D721Med (cell line): ENCODE results near the gene DOCK3.
A peak's percentile ranks its signal among the peaks of the same experiment; 100 is the strongest.
"Not testable (repeated sequence)": the region's sequence is repeated elsewhere in the genome, so short reads cannot be mapped to it uniquely, and the experiment has no call there.

ENCODE experiments used
- DNase-seq: peaks from one replicate; pipeline ENCODE4 v3.0.0; 2011; ENCODE audit warnings: low spot score; ENCODE audit not compliant: insufficient read length
- FAIRE-seq: peaks from 2 replicates; lab custom pipeline; 2011; peaks lifted over from hg19 to GRCh38; lab: Jason Lieb, UNC
- CTCF ChIP-seq: IDR thresholded peaks from 2 replicates; pipeline ENCODE4 v1.5.1; 2012; ENCODE audit warnings: mild to moderate bottlenecking, control low read depth; ENCODE audit not compliant: insufficient read depth; ENCODE audit errors: missing control alignments

DOCK3 gene

DNA sequence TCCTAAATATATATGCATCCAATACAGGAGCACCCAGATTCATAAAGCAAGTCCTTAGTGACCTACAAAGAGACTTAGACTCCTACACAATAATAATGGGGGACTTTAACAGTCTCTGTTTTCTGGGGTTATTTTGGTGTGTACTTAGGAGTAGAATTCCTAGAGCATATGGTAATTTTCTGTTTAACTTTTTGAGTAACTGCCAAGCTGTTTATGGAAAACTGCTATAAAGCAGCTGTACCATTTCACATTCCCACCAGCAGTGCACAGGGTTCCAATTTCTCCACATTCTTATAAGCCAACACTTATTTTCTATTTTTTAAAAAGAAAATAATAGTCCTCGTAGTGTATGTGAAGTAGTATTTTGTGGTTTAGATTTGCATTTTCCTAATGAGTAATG, 68.9 kb downstream of the DOCK3 start:
- FAIRE-seq (no peak), DNase-seq (no peak)
- no peak for TF ChIP-seq CTCF

DNA sequence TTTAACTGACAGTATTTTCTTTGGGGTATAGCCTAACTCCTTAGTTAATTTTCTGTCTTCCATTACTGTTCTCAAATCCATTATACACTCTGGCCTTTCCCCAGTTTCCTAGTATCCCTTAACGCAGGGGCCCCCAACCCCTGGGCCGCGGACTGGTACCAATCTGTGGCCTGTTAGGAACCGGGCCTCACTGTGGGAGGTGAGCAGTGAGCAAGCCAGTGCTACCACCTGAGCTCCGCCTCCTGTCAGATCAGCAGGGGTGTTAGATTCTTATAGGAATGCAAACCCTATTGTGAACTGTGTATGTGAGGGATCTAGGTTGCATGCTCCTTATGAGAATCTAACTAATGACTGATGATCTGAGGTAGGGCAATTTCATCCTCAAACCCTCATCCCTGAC, 75.1 kb downstream of the DOCK3 start:
- no peak for TF ChIP-seq CTCF
- FAIRE-seq = no peak
- no peak for DNase-seq

DNA sequence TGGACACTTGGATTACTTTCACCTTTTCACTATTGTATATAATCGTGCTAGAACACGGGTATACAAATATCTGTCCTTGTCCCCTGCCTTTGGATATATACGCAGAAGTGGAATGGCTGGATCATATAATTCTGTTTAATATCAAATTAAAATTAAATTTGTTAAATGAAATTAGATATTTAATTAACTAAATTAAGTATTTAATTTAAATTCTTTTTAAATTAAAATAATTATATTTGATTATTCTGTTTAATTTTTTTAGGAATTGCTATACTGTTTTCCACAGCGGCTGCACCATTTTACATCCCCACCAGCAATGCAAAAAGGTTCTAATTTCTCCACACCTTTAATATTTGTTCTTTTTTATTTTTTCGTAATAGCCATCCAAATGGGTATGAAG, 84.3 kb downstream of the DOCK3 start:
- DNase-seq (no peak), FAIRE-seq (no peak)
- no peak for TF ChIP-seq CTCF

DNA sequence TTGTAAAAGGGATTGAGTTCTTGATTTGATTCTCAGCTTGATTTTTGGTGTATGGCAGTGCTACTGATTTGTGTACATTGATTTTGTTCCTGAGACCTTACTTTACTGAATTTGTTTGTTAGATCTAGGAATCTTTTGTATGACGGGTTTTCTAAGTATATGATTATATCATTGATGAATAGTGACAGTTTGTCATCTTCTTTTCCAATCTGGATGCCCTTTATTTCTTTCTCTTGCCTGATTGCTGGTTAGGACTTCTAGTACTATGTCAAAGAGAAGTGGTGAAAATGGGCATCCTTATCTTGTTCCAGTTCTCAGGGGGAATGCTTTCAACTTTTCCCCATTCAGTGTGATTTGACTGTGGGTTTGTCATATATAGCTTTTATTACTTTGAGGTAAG, 103.0 kb downstream of the DOCK3 start:
- no peak for DNase-seq
- TF ChIP-seq CTCF = no peak
- FAIRE-seq = peak; percentile 70

DNA sequence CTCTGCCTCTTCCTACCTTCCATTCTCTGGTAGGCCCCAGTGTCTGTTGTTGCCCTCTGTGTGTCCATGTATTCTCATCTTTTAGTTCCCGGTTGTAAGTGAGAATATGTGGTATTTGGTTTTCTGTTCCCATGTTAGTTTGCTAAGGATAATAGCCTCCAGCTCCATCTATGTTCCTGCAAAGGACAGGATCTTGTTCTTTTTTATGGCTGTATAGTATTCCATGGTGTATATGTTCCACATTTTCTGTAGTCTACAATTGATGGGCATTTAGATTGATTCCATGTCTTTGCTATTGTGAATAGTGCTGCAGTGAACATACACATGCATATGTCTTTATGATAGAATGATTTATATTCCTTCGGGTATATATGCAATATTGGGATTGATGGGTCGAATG, 107.0 kb downstream of the DOCK3 start:
- DNase-seq, FAIRE-seq: not testable (repeated sequence)

DNA sequence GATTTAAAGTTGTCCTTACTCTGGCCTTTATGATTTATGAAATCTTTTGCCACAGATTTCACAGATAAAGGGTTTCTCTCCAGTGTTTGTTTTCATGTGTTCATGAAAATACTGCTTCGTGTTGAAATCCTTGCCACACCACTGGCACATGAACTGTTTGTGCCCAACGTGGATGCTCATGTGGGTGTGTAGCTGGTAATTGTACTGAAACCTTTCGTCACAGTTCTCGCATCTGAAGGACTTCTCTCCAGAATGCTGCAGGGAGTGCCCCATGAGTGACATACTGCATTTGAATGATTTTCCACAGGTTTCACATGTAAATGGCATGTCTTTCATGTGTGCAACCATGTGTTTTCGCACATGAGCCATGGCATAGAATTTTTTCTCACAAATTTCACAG, 111.9 kb downstream of the DOCK3 start:
- TF ChIP-seq CTCF = no peak
- DNase-seq = no peak
- no peak for FAIRE-seq

DNA sequence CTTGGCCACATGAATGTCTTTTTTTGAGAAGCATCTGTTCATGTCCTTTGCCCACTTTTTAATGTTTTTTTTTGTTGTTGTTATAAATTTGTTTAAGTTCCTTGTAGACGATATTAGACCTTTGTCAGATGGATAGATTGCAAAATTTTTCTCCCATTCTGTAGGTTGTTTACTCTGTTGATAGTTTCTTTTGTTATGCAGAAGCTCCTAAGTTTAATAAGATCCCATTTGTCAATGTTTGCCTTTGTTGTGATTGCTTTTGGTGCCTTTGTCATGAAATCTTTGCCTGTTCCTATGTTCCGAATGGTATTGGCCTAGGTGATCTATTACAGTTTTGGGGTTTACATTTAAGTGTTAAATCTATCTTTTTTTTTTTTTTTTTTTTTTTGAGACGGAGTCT, 116.2 kb downstream of the DOCK3 start:
- DNase-seq, FAIRE-seq: not testable (repeated sequence)

GRCh38 chr3:50792568-50792967, 117.8 kb downstream of the DOCK3 start:
- no peak for TF ChIP-seq CTCF
- no peak for FAIRE-seq
- DNase-seq = no peak

DNA sequence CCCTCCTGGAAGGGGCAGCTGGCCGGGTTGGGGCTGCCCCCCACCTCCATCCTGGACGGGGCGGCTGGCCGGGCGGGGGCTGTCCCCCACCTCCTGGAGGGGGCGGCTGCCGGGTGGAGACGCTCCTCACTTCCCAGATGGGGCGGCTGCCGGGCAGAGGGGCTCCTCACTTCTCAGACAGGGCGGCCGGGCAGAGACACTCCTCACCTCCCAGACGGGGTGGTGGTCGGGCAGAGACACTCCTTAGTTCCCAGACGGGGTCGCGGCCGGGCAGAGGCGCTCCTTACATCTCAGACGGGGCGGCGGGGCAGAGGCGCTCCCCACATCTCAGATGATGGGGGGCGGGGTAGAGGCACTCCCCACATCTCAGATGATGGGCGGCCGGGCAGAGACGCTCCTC, 129.1 kb downstream of the DOCK3 start:
- not testable (repeated sequence) for FAIRE-seq, DNase-seq

DNA sequence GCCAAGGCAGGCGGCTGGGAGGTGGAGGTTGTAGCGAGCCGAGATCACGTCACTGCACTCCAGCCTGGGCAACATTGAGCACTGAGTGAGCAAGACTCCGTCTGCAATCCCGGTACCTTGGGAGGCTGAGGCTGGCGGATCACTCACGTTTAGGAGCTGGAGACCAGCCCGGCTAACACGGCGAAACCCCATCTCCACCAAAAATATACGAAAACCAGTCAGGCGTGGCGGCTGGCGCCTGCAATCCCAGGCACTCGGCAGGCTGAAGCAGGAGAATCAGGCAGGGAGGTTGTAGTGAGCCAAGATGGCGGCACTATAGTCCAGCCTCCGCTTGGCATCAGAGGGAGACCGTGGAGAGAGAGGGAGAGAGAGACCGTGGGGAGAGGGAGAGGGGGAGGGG, 129.6 kb downstream of the DOCK3 start:
- not testable (repeated sequence) for DNase-seq, FAIRE-seq
